Hepatic stellate cell (primary cell): ENCODE results near the gene CPNE2.

ENCODE experiments used
- DNase-seq: peaks from one replicate; pipeline ENCODE4 v3.0.0; 2011; ENCODE audit warnings: low spot score

Gene CPNE2

GRCh38 chr16:57123974-57124674 is 31.7 kb downstream of the CPNE2 start:
- DNase-seq = no peak

GRCh38 chr16:57125376-57125775 is 33.0 kb downstream of the CPNE2 start:
- no peak for DNase-seq

GRCh38 chr16:57125969-57126368 is 33.6 kb downstream of the CPNE2 start:
- no peak for DNase-seq

DNA sequence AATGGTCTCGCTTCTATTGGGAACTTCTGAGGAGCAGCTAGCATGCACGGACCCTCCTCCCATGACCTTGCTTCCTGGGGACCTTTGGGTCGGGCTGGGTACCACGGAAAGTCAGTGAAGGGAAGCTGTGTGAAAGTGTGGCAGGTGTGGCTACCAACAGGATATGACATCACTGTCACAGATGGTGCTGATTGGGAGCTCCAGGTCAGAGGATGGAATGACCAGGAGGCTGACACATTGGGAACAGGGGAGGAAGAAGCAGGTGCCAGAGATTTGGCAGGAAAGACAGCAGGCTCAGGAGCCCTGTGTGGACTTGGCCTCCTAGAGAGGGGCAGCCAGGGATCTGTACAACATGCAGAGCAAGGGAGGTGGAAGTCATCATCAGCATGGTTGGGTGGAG is 34.0 kb downstream of the CPNE2 start:
- DNase-seq = no peak

- no peak for DNase-seq
These were observed 34.8 kb downstream of the CPNE2 start for GRCh38 chr16:57127037-57127763.

DNA sequence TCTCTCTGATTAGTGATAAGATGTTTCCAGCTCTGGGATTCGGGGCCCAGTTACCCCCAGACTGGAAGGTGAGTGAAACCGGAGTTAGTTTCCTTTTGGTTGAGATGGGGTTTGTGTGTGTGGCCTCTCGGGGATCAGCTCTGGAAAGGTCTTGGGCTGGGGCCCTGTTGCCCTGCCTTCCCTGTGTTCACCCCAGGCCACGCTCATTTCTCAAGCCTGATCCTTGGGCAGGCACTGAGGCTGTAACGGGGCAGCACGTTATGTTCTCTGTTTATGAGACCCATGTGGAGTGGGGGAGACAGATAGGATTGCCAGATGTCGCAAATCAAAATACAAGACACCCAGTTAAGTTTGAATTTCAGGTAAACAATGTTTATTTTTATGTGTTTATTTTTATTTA is 35.5 kb downstream of the CPNE2 start:
- DNase-seq = no peak

DNA sequence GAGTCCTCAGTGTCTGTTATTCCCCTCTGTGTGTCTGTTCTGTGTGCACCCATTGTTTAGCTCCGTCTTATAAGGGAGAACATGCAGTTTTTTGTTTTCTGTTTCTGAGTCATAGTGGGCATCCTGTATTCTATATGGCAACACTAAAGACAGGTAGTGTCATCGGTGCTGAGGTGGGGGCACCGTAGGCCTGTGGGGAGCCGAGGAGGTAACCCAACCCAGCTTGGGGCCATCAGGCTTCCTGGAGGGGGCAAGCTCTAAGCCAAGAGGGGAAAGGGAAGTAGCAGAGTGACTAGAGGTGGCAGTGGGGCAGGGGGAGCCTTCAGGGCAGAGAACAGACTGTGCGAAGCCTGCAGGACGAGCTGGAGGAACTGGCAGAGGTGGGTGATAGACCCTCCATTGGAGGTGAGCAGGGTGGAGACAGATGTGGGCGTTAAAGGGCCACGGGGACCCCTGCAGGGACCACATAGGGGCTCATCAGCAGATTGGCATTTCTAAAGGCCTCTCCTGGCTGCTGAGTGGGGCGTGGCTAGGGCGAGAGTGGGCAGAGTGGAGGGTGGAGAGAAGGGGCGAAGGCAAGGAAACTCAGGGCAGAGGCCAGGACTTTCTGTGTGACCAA is 36.5 kb downstream of the CPNE2 start:
- DNase-seq = no peak

GRCh38 chr16:57130950-57131321 is 38.6 kb downstream of the CPNE2 start:
- DNase-seq = no peak

DNA sequence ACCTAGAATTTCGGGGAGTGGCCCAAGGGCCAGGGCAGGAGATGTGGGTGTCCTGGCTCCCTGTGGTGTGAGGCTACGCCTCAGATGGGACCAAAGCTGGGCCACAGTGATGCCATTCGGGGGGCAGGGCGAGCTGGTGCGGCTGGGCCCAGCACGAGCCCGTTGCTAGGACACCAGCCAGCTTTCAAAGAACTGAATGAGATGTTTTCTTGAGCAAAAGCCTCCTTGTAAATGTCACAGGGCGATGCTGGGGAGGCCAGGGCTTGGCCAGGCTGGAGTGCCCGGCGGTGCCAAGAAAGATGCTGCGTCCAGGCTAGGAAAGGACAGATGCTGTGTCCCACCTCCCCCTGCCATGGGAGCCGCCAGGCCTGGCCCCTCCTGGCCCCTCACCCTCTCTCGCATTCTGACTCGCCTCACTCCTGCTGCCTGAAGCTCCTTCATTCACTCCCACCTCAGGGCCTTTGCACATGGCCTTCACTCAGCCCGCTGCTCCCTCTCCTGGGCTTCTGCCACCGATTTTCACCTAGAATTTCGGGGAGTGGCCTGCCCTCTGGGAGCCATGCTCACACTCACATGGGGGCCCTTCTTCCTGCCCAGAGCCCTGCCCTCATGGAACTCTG is 39.1 kb downstream of the CPNE2 start:
- DNase-seq = no peak

- DNase-seq = no peak
These were observed 40.1 kb downstream of the CPNE2 start for GRCh38 chr16:57132470-57132869.

GRCh38 chr16:57133031-57133430 is 40.6 kb downstream of the CPNE2 start:
- DNase-seq = no peak

- no peak for DNase-seq
These were observed 41.5 kb downstream of the CPNE2 start for GRCh38 chr16:57133886-57134285.

GRCh38 chr16:57134982-57135381 is 42.6 kb downstream of the CPNE2 start:
- no peak for DNase-seq

GRCh38 chr16:57137043-57137442 is 44.7 kb downstream of the CPNE2 start:
- no peak for DNase-seq

GRCh38 chr16:57137566-57138273 is 45.3 kb downstream of the CPNE2 start:
- DNase-seq = no peak

GRCh38 chr16:57138281-57138935 is 46.0 kb downstream of the CPNE2 start:
- DNase-seq = no peak

- DNase-seq = no peak
These were observed 48.7 kb downstream of the CPNE2 start for GRCh38 chr16:57140931-57141668.

GRCh38 chr16:57141822-57142631 is 49.6 kb downstream of the CPNE2 start:
- DNase-seq = no peak

DNA sequence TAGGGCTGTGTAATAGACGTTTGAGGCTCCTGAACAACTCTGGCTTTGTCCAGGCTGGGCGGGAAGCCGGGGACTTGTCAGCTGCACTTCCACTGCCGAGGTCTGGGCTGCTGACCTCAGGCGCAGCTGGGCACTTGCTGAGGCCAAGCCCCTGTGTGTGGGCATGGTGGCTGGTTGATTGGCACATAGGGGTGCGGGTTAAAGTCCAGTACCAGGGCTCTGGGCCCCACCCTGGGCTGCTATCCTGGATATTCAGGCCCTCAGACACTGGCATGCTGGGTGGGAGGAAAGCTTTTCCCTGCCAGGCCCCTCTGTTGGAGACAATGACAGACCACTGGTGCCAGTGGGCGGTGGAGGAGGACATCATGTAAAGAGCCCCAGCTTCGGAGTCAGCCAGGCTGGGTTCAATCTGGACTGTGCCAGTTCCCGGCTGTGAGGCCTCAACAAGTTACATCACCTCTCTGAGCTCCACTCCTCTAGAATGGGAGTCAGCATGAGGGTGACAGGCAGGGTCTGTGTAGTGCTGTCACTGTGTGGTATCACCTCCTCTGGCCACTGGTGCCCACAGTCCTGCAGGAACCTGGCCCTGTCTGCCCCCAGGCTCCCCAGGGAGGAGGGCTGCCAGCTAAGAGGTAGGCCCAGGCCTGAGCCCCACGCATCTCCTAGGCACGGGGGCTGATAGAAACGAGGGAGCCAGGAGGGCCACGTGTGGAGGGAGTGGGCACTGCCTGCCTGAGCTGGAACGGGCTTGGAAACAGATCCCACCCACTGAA is 51.0 kb downstream of the CPNE2 start:
- no peak for DNase-seq
